ENCODE measurements around the gene TMEFF2.

GRCh38 chr2:192082121-192082520, 112.6 kb downstream of the TMEFF2 start:
- TF ChIP-seq CTCF (IDR thresholded peaks at IDR 0.05; ENCODE audit: insufficient read depth, low read length, poor library complexity, severe bottlenecking) (no peak), EZH2phosphoT487 (conservative IDR thresholded peaks at IDR 0.05; ENCODE audit: low read length) (no peak)

Data from SU-DHL-6 (cell line).